ENCODE results near the gene DNAAF2.
"Not testable (repeated sequence)": the region's sequence is repeated elsewhere in the genome, so short reads cannot be mapped to it uniquely, and the experiment has no call there.

Gene DNAAF2

GRCh38 chr14:49620182-49621113, 14.6 kb downstream of the DNAAF2 start, which contains the start of the genes MGAT2 and RPL36AL:
Gene MGAT2 (plus strand): TSS chr14:49620799. CDS start chr14:49621269, 470 bp downstream.
Gene RPL36AL (minus strand): TSS chr14:49620626. CDS start chr14:49619104, 1,522 bp downstream.
- DNase-seq, result peak; percentile 98

GRCh38 chr14:49619730-49620129, 15.3 kb downstream of the DNAAF2 start:
- DNase-seq, result no peak

GRCh38 chr14:49619273-49619672, 15.8 kb downstream of the DNAAF2 start:
- not testable (repeated sequence) for DNase-seq

GRCh38 chr14:49617852-49618519, 17.1 kb downstream of the DNAAF2 start:
- DNase-seq, result no peak

- DNase-seq, result no peak
These were observed 19.3 kb downstream of the DNAAF2 start for GRCh38 chr14:49615776-49616175.

- no peak for DNase-seq
These were observed 20.8 kb downstream of the DNAAF2 start for GRCh38 chr14:49614196-49614595.

- no peak for DNase-seq
These were observed 22.4 kb downstream of the DNAAF2 start for GRCh38 chr14:49612671-49613070.

GRCh38 chr14:49612251-49612650, 22.8 kb downstream of the DNAAF2 start:
- no peak for DNase-seq

GRCh38 chr14:49607583-49607982, 27.5 kb downstream of the DNAAF2 start:
- DNase-seq, result no peak

GRCh38 chr14:49598485-49599300, 36.4 kb downstream of the DNAAF2 start, which contains the start of gene LRR1:
Gene LRR1 (plus strand): TSS chr14:49598940. CDS start chr14:49599021, 81 bp downstream.
- peak; percentile 99 for DNase-seq

GRCh38 chr14:49598189-49598484, 36.9 kb downstream of the DNAAF2 start:
- no peak for DNase-seq

GRCh38 chr14:49594347-49595091, 40.5 kb downstream of the DNAAF2 start:
- DNase-seq, result no peak

GRCh38 chr14:49593016-49593415, 42.0 kb downstream of the DNAAF2 start:
- no peak for DNase-seq

GRCh38 chr14:49589387-49589786, 45.7 kb downstream of the DNAAF2 start:
- no peak for DNase-seq

GRCh38 chr14:49586673-49587460, 48.2 kb downstream of the DNAAF2 start:
- DNase-seq, result peak; percentile 87

GRCh38 chr14:49585803-49586672, 49.0 kb downstream of the DNAAF2 start, which contains the start of gene RPS29:
Gene RPS29 (minus strand): TSS chr14:49586380. CDS start chr14:49586346, 34 bp downstream.
- peak; percentile 100 for DNase-seq

GRCh38 chr14:49584981-49585640, 49.9 kb downstream of the DNAAF2 start:
- peak; percentile 47 for DNase-seq

- DNase-seq, result no peak
These were observed 51.0 kb downstream of the DNAAF2 start for GRCh38 chr14:49584058-49584457.

GRCh38 chr14:49583629-49584028, 51.4 kb downstream of the DNAAF2 start:
- no peak for DNase-seq

Data from retina (tissue), 1 donor.